KMS-11 (cell line): ENCODE results near the gene HIBADH.
"Not testable (repeated sequence)": the region's sequence is repeated elsewhere in the genome, so short reads cannot be mapped to it uniquely, and the experiment has no call there.

Source experiments
- H2AFZ ChIP-seq: fragments of 200-600 bp; sonication (generic); 2 replicates; pipeline ENCODE4 v1.6.1; 2016; ENCODE audit warnings: antibody characterized with exemption, mixed run types, low read depth
- H3K27ac ChIP-seq: fragments of 200-600 bp; sonication (generic); 2 replicates; pipeline ENCODE4 v1.6.1; 2016; ENCODE audit warnings: mild to moderate bottlenecking, mixed run types
- H3K27me3 ChIP-seq: fragments of 200-600 bp; sonication (generic); 2 replicates; pipeline ENCODE4 v1.6.1; 2017; ENCODE audit warnings: mild to moderate bottlenecking, low read depth, mixed run types, moderate library complexity; ENCODE audit not compliant: insufficient read depth
- H3K36me3 ChIP-seq: fragments of 200-600 bp; sonication (generic); 2 replicates; pipeline ENCODE4 v1.6.1; 2017; ENCODE audit warnings: mild to moderate bottlenecking, mixed run types; ENCODE audit not compliant: insufficient read depth
- H3K4me1 ChIP-seq: fragments of 200-600 bp; sonication (generic); 2 replicates; pipeline ENCODE4 v1.6.1; 2016; ENCODE audit warnings: mild to moderate bottlenecking, low read depth, mixed run types; ENCODE audit not compliant: poor library complexity, severe bottlenecking
- H3K4me2 ChIP-seq: fragments of 200-600 bp; sonication (generic); 2 replicates; pipeline ENCODE4 v1.7.0; 2016; ENCODE audit warnings: mild to moderate bottlenecking, mixed run types
- H3K4me3 ChIP-seq: fragments of 200-600 bp; sonication (generic); IDR thresholded peaks from 2 replicates; pipeline ENCODE4 v1.6.1; 2017; ENCODE audit warnings: low read depth, low read length, mixed read lengths; ENCODE audit not compliant: insufficient read depth
- H3K79me2 ChIP-seq: fragments of 200-600 bp; sonication (generic); 2 replicates; pipeline ENCODE4 v1.6.1; 2016; ENCODE audit warnings: low read depth, mixed run types; ENCODE audit not compliant: insufficient read depth
- H3K9ac ChIP-seq: fragments of 200-600 bp; sonication (generic); 2 replicates; pipeline ENCODE4 v1.6.1; 2016; ENCODE audit warnings: mild to moderate bottlenecking, mixed run types
- H4K20me1 ChIP-seq: fragments of 200-600 bp; sonication (generic); 2 replicates; pipeline ENCODE4 v1.6.1; 2016; ENCODE audit warnings: mild to moderate bottlenecking, mixed run types; ENCODE audit not compliant: insufficient read depth
- TF ChIP-seq, protein P1 (sequence below): fragments of 200-600 bp; sonication (generic); conservative IDR thresholded peaks from 2 replicates; pipeline ENCODE4 v1.6.1; 2017; ENCODE audit warnings: low read depth, mild to moderate bottlenecking, antibody characterized with exemption, low read length, moderate library complexity, mixed read lengths

The HIBADH gene

DNA sequence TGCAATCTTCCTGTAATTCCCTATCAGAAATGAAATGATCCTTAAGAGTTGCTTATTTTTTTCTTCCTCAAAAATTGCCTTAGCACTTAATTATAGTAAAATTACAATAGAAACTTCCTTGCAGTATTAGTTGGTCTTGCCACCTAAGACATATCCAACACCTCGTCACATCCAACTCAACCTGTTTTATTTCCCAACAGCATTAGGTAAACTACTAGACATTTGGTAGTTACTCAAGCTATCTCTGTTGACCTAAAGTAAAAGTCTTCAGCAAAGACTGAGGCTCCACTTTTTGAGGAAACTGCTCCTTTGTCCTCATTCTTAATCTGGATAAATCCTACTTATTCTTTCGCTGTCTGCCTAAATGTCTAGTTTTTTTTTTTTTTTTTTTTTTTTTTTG lies 20.4 kb downstream of the HIBADH start:
- Histone ChIP-seq H4K20me1 (no peaks in the 10 kb centered on the region), H3K4me1 (no peaks in the 10 kb centered on the region), H2AFZ (no peak overlapping the region), H3K36me3 (no peaks in the 10 kb centered on the region), H3K79me2 (no peaks in the 10 kb centered on the region), H3K9ac (no peak overlapping the region), H3K4me2 (no peak overlapping the region), H3K27ac (no peak overlapping the region), H3K4me3 (no peak overlapping the region), H3K27me3 (no peaks in the 10 kb centered on the region)
- TF ChIP-seq, protein P1, sequence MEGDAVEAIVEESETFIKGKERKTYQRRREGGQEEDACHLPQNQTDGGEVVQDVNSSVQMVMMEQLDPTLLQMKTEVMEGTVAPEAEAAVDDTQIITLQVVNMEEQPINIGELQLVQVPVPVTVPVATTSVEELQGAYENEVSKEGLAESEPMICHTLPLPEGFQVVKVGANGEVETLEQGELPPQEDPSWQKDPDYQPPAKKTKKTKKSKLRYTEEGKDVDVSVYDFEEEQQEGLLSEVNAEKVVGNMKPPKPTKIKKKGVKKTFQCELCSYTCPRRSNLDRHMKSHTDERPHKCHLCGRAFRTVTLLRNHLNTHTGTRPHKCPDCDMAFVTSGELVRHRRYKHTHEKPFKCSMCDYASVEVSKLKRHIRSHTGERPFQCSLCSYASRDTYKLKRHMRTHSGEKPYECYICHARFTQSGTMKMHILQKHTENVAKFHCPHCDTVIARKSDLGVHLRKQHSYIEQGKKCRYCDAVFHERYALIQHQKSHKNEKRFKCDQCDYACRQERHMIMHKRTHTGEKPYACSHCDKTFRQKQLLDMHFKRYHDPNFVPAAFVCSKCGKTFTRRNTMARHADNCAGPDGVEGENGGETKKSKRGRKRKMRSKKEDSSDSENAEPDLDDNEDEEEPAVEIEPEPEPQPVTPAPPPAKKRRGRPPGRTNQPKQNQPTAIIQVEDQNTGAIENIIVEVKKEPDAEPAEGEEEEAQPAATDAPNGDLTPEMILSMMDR = no peak

DNA sequence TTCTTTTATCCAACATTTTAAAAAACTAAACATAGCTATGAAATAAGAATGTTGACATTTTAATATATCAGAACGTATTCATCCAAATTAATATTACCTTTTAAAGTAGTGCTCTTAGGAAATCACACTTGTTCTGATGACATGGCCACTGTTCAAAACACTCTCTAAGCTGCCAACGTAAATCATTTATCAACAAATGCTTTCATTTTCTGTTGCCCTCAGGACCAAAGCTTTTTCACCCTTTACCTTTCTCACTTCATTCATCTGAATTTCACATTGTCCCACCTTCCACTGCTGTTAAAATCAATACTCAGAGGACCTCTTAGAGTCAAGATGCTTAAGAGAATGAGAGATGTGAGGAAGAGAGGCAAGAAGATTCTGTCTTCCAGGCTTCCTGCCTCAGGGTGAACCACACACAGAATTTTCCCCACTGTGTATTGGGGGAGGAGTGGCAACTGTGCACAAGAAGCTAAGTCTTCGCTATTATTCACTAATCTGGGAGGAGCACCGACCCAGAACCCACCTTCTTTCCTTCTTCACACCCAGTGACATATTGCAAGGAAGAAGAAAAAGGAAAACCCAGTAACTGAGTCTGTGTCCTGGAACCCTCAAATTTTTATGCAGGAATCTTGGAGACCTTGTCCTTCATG lies 21.0 kb downstream of the HIBADH start:
- no peak overlapping the region for H2AFZ ChIP-seq

DNA sequence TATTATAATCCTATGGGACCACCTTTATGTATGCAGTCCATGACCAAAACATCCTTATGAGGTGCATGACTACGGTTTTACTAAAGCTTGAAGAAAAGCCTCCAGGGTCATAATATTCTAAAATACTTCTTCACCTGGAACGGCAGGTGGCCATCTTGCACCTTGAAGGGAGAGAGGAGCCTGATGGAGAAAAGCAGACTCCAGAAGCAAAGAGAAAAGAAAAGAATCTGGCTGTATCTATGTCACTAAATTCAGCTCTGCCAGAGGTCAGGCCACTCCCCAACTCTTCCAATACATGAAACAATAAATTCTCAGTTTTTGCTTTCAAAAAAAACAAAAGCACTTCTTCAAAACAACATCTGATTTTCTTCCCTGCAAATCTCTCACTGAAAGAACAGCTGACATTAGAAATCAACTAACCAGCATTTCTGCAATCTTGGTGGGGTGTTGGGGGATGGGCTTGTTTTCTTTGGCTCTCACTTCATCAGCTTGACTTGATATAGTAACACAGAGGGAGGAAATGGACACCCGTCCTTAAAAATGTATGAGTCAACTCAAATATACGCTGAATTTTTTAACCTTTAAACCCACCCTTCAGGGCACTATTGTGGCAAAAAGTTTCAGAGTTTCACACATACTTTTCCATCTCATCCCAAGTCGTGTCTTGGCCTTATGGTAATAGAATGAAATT lies 21.7 kb downstream of the HIBADH start:
- Histone ChIP-seq H3K27ac (no peak overlapping the region), H3K4me2 (no peak overlapping the region), H3K4me1 (no peaks in the 10 kb centered on the region), H4K20me1 (no peaks in the 10 kb centered on the region), H3K9ac (no peak overlapping the region), H3K79me2 (no peaks in the 10 kb centered on the region), H3K27me3 (no peaks in the 10 kb centered on the region), H3K36me3 (no peaks in the 10 kb centered on the region), H3K4me3 (no peak overlapping the region), H2AFZ (no peak overlapping the region)
- TF ChIP-seq, protein P1 = no peak

More for the DNA sequence above, 21.0 kb downstream of the HIBADH start:
- H3K4me2 ChIP-seq = no peak overlapping the region
- no peaks in the 10 kb centered on the region for H3K79me2 ChIP-seq
- H3K27me3 ChIP-seq = no peaks in the 10 kb centered on the region
- no peak overlapping the region for H3K9ac ChIP-seq
- no peak overlapping the region for H3K4me3 ChIP-seq
- no peaks in the 10 kb centered on the region for H3K4me1 ChIP-seq
- TF ChIP-seq, protein P1 = no peak
- H3K36me3 ChIP-seq = no peaks in the 10 kb centered on the region
- H4K20me1 ChIP-seq = no peaks in the 10 kb centered on the region
- no peak overlapping the region for H3K27ac ChIP-seq

DNA sequence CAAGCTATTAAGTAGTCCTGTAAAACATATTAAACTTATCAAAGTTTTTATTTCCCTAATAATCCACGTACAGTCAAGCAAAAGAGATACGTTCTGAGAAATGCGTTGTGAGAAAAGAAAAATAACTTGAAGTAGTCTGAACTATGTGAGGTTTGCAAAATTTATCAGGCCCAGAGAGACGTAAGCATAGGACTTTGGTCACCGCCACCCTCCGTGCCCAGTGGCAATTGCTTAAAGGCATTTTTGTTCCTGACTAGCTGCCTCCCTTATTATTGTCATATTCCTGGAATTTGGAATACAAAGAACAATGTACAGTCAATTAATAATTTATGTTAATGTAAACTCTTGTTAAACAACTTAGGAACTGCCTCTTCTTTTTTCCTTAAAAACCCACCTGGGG lies 22.8 kb downstream of the HIBADH start:
- H4K20me1 ChIP-seq = no peaks in the 10 kb centered on the region
- no peaks in the 10 kb centered on the region for H3K4me1 ChIP-seq
- H3K79me2 ChIP-seq = no peaks in the 10 kb centered on the region
- H3K36me3 ChIP-seq = no peaks in the 10 kb centered on the region
- no peak overlapping the region for H3K9ac ChIP-seq
- no peak overlapping the region for H3K27ac ChIP-seq
- no peak overlapping the region for H3K4me3 ChIP-seq
- no peaks in the 10 kb centered on the region for H3K27me3 ChIP-seq
- TF ChIP-seq, protein P1 = no peak
- H2AFZ ChIP-seq = no peak overlapping the region
- no peak overlapping the region for H3K4me2 ChIP-seq

DNA sequence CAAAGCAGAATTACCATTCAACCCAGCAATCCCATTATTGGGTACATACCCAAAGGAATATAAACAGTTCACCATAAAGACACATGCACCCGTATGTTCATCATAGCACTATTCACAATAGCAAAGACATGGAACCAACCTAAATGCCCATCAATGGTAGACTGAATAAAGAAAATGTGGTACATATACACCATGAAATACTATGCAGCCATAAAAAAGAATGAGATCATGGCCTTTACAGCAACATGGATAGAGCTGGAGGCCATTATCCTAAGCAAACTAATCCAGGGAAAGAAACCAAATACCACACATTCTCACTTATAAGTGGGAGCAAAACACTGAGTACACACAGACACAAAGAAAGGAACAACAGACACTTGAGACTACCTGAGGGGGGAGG lies 23.6 kb downstream of the HIBADH start:
- not testable (repeated sequence) for H3K79me2 ChIP-seq, H3K4me2 ChIP-seq, H3K4me3 ChIP-seq, H3K4me1 ChIP-seq, H2AFZ ChIP-seq, H3K27me3 ChIP-seq, H3K36me3 ChIP-seq, H3K27ac ChIP-seq, H3K9ac ChIP-seq, H4K20me1 ChIP-seq
